ENCODE data around the gene KLHL25. TPM values are rescaled to one million over a fixed set of nuclear protein-coding genes. Genes with fewer than 3 reads are reported as not detected.
A peak's percentile ranks its signal among the peaks of the same experiment; 100 is the strongest.

The KLHL25 gene
- total and polyA plus RNA-seq, 7 donors, result 3.0 to 9.0 (median 5.7) TPM

- DNase-seq, result peak; percentile 42
- Histone ChIP-seq H3K36me3 (peaks cover 0 to 6% (median 0%) of the 10 kb centered on the region in 4 donors), H3K27ac (no peak overlapping the region), H3K4me3 (no peak overlapping the region), H3K4me1 (peaks cover 0 to 26% (median 23%) of the 10 kb centered on the region in 4 donors), H3K9me3 (no peaks in the 10 kb centered on the region), H3K27me3 (no peaks in the 10 kb centered on the region)
- TF ChIP-seq POLR2A (IDR thresholded peaks at IDR 0.05) (no peak), POLR2AphosphoS5 (IDR thresholded peaks at IDR 0.05) (no peak), EP300 (IDR thresholded peaks at IDR 0.05) (no peak), CTCF (IDR thresholded peaks at IDR 0.05) (no peak)
- intact Hi-C loops (cut with DNase I), result no loop called here
- WGBS, 2 donors, result 94 to 96% methylated on average over 4 of the region's 4 CpGs
These were observed 38.8 kb downstream of the KLHL25 start for GRCh38 chr15:85755942-85756341.

- DNase-seq, result peak; percentile 40
- TF ChIP-seq CTCF (IDR thresholded peaks at IDR 0.05), result no peak
- TF ChIP-seq EP300 (IDR thresholded peaks at IDR 0.05), result no peak
- TF ChIP-seq POLR2AphosphoS5 (IDR thresholded peaks at IDR 0.05), result no peak
- TF ChIP-seq POLR2A (IDR thresholded peaks at IDR 0.05), result no peak
- no peak overlapping the region for H3K4me3 ChIP-seq
- peaks cover 0 to 6% (median 0%) of the 10 kb centered on the region in 4 donors for H3K36me3 ChIP-seq
- H3K4me1 ChIP-seq, result peaks cover 0 to 31% (median 27%) of the 10 kb centered on the region in 4 donors
- WGBS, 2 donors, result 96% methylated on average over 11 of the region's 11 CpGs
- no peaks in the 10 kb centered on the region for H3K27me3 ChIP-seq
- H3K9me3 ChIP-seq, result no peaks in the 10 kb centered on the region
- intact Hi-C loops (cut with DNase I), result no loop called here
- H3K27ac ChIP-seq, result no peak overlapping the region
These were observed 39.3 kb downstream of the KLHL25 start for GRCh38 chr15:85755471-85755870.

DNA sequence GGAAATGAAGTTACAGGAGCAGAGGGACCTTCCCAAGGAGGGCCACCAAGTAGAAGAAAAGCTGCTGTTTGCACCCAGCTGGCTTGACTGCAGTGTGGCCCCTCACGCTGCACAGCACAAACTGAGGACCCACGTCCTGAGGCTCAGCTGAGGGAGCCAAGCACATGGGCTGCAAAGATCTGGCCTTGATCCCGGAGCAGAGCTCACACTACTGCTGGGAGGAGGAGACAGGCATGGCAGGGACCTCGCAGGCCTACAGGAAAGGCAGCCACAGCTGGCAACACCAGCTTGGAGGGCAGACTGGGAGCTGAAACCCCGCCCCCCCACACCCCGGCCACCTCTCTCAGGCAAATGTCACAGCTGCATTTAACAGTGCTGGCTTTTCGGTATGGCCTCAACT, 39.7 kb downstream of the KLHL25 start:
- 79 to 84% methylated on average over 7 of the region's 7 CpGs for WGBS, 2 donors
- peaks cover 0 to 36% (median 32%) of the 10 kb centered on the region in 4 donors for H3K4me1 ChIP-seq
- no peaks in the 10 kb centered on the region for H3K27me3 ChIP-seq
- DNase-seq, result peak; percentile 69
- H3K36me3 ChIP-seq, result peaks cover 0 to 1% (median 0%) of the 10 kb centered on the region in 4 donors
- no peak for TF ChIP-seq CTCF (IDR thresholded peaks at IDR 0.05)
- no peak for TF ChIP-seq POLR2AphosphoS5 (IDR thresholded peaks at IDR 0.05)
- no peak for TF ChIP-seq POLR2A (IDR thresholded peaks at IDR 0.05)
- H3K27ac ChIP-seq, result peak overlapping the region in 1 of 4 donors; percentile 5
- no peaks in the 10 kb centered on the region for H3K9me3 ChIP-seq
- intact Hi-C loops (cut with DNase I), result no loop called here
- no peak overlapping the region for H3K4me3 ChIP-seq

DNA sequence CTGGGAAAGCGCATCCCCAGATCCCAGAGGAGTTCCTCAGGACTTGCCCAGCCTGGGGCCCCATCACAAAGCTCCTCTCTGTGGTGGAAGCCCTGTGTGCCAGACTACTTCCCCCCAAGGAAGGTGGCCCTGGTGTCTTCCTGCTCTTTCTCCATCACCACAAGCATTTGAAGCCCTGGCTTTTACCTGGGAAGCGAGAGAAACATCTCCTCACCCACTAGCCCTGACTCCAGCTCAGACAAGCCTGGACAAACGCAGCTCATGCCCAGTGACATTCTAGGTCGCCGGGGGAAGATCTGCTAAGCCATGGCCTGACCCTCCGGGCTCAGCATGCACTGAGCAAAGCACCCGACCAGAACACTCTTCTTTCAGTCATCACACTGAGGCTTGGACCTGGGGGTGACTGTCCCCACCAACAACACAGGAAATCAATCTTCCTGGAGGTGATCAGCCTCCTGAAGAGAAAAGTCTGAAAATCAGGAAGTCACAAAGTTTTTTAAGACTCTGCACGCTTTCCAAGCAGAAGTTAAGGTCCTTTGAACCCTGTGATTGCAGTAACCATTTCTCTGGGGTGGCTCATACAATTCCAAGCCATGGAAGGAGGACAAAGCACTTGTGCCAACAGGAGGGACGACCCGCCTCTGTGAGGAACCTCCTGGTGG, 40.8 kb downstream of the KLHL25 start:
- Histone ChIP-seq H3K4me3 (no peak overlapping the region), H3K27me3 (no peaks in the 10 kb centered on the region)
- DNase-seq, result peak; percentile 60

More for the DNA sequence above, 40.8 kb downstream of the KLHL25 start:
- peaks cover 0 to 47% (median 42%) of the 10 kb centered on the region in 4 donors for H3K4me1 ChIP-seq
- TF ChIP-seq POLR2AphosphoS5 (IDR thresholded peaks at IDR 0.05) (no peak), CTCF (IDR thresholded peaks at IDR 0.05) (no peak), POLR2A (IDR thresholded peaks at IDR 0.05) (no peak), EP300 (IDR thresholded peaks at IDR 0.05) (no peak)
- H3K27ac ChIP-seq, result no peak overlapping the region
- intact Hi-C loops (cut with DNase I), result no loop called here
- H3K36me3 ChIP-seq, result peaks cover 0 to under 1% (median 0%) of the 10 kb centered on the region in 4 donors
- H3K9me3 ChIP-seq, result no peaks in the 10 kb centered on the region
- 91 to 93% methylated on average over 10 of the region's 10 CpGs for WGBS, 2 donors

Data from sigmoid colon (tissue), 7 donors.